HG03159 (cell line): ENCODE data around the gene FCER2.

Experiments
- ATAC-seq: cut with Tn5 transposase; IDR thresholded peaks from one replicate; pipeline ENCODE4 v1.9.1; 2021; ENCODE audit warnings: mild to moderate bottlenecking, moderate library complexity; ENCODE audit not compliant: unreplicated experiment

FCER2 gene

GRCh38 chr19:7704280-7705060, 2.5 kb upstream of the FCER2 start:
- ATAC-seq: no peak

- no peak for ATAC-seq
Observed at GRCh38 chr19:7703332-7703731, 1.4 kb upstream of the FCER2 start.

GRCh38 chr19:7701049-7701653, 780 bp downstream of the FCER2 start:
- ATAC-seq: no peak

GRCh38 chr19:7699417-7700401, 2.2 kb downstream of the FCER2 start:
- ATAC-seq: no peak

- no peak for ATAC-seq
Observed at GRCh38 chr19:7699003-7699402, 2.9 kb downstream of the FCER2 start.

GRCh38 chr19:7698583-7698982, 3.3 kb downstream of the FCER2 start:
- ATAC-seq: no peak

GRCh38 chr19:7697721-7698287, 4.1 kb downstream of the FCER2 start:
- ATAC-seq: no peak

GRCh38 chr19:7694499-7694898, 7.4 kb downstream of the FCER2 start:
- ATAC-seq: no peak

GRCh38 chr19:7692417-7693088, 9.4 kb downstream of the FCER2 start:
- ATAC-seq: no peak

- no peak for ATAC-seq
Observed at GRCh38 chr19:7691497-7691896, 10.4 kb downstream of the FCER2 start.

- no peak for ATAC-seq
Observed at GRCh38 chr19:7690779-7691258, 11.1 kb downstream of the FCER2 start.

GRCh38 chr19:7689165-7689564, 12.8 kb downstream of the FCER2 start:
- no peak for ATAC-seq

GRCh38 chr19:7687177-7687576, 14.8 kb downstream of the FCER2 start:
- ATAC-seq: no peak

- no peak for ATAC-seq
Observed at GRCh38 chr19:7685546-7686445, 16.1 kb downstream of the FCER2 start.

GRCh38 chr19:7682175-7682855, 19.6 kb downstream of the FCER2 start:
- ATAC-seq: no peak

- no peak for ATAC-seq
Observed at GRCh38 chr19:7681340-7682174, 20.4 kb downstream of the FCER2 start.

GRCh38 chr19:7680606-7681339, 21.2 kb downstream of the FCER2 start, which contains the start of gene TRAPPC5:
TSS of gene TRAPPC5 (plus strand) at chr19:7680833. CDS start at chr19:7682254, 1,421 bp downstream.
- ATAC-seq: no peak
